IMR-90 (cell line): ENCODE measurements around the gene HHLA2. TPM values are rescaled to one million over a fixed set of nuclear protein-coding genes. Genes with fewer than 3 reads are reported as not detected.

Experiments
- ATAC-seq: fragments of 200-7000 bp; cut with Tn5 transposase; 2 replicates; pipeline ENCODE4 v1.9.1; 2020; ENCODE audit warnings: low read depth, mild to moderate bottlenecking, moderate library complexity
- BruUV-seq: library from RNA; stranded (reverse); fragments of 400-500 nt; replicated peaks from 2 replicates; lab custom pipeline; 2021; lab: Mats Ljungman, UMichigan
- CTCF ChIA-PET: fragments of 300-600 bp; formaldehyde crosslinking; extraction: SDS; loops from one replicate; lab custom pipeline; 2021; ENCODE audit warnings: antibody characterized with exemption; lab: Yijun Ruan, JAX
- POLR2A ChIA-PET: fragments of 300-600 bp; sonication (Branson Sonifier 250); formaldehyde crosslinking; loops from one replicate; lab custom pipeline; 2022; ENCODE audit warnings: antibody characterized with exemption; ENCODE audit not compliant: unreplicated experiment; lab: Charles Lee
- DNase-seq: peaks from one replicate; pipeline ENCODE4 v3.0.0; 2013
- H2AFZ ChIP-seq: replicated peaks from 2 replicates; pipeline ENCODE3; 2013; ENCODE audit warnings: low read length, mild to moderate bottlenecking; ENCODE audit not compliant: poor library complexity
- H2AK5ac ChIP-seq: 2 replicates; pipeline ENCODE4 v1.6.1; 2013; ENCODE audit warnings: low read depth, low read length, inconsistent platforms
- H2AK9ac ChIP-seq: replicated peaks from 2 replicates; pipeline ENCODE3; 2013; ENCODE audit warnings: mild to moderate bottlenecking, low read depth, low read length, moderate library complexity; ENCODE audit not compliant: poor library complexity
- H2BK120ac ChIP-seq: 2 replicates; pipeline ENCODE4 v1.6.1; 2013; ENCODE audit warnings: low read depth, low read length, inconsistent platforms
- H2BK15ac ChIP-seq: 3 replicates; pipeline ENCODE4 v1.6.1; 2013; ENCODE audit warnings: low read depth, low read length, inconsistent platforms
- H2BK20ac ChIP-seq: 2 replicates; pipeline ENCODE4 v1.6.1; 2013; ENCODE audit warnings: low read depth, mild to moderate bottlenecking, inconsistent platforms, low read length, moderate library complexity
- H2BK5ac ChIP-seq: 2 replicates; pipeline ENCODE4 v1.6.1; 2013; ENCODE audit warnings: mild to moderate bottlenecking, low read depth, low read length, inconsistent platforms; ENCODE audit not compliant: poor library complexity, severe bottlenecking
- H3K14ac ChIP-seq: replicated peaks from 2 replicates; pipeline ENCODE4 v1.6.1; 2013; ENCODE audit warnings: low read depth, low read length, inconsistent platforms
- H3K18ac ChIP-seq: 2 replicates; pipeline ENCODE4 v1.6.1; 2013; ENCODE audit warnings: low read depth, low read length, control low read depth
- H3K23ac ChIP-seq: 2 replicates; pipeline ENCODE4 v1.6.1; 2013; ENCODE audit warnings: low read depth, low read length, inconsistent platforms
- H3K27ac ChIP-seq: 2 replicates; pipeline ENCODE4 v1.5.1; 2013; ENCODE audit warnings: mild to moderate bottlenecking, control low read depth, low read length; ENCODE audit not compliant: insufficient read depth
- H3K27me3 ChIP-seq: 2 replicates; pipeline ENCODE4 v1.6.1; 2013; ENCODE audit warnings: low read length; ENCODE audit not compliant: control insufficient read depth, insufficient read depth
- H3K36me3 ChIP-seq: 2 replicates; pipeline ENCODE4 v1.6.1; 2013; ENCODE audit warnings: low read length, mixed read lengths; ENCODE audit not compliant: control insufficient read depth, insufficient read depth
- H3K4ac ChIP-seq: 2 replicates; pipeline ENCODE4 v1.6.1; 2013; ENCODE audit warnings: low read depth, low read length, inconsistent platforms
- H3K4me1 ChIP-seq: 2 replicates; pipeline ENCODE4 v1.6.1; 2013; ENCODE audit warnings: low read length, mixed read lengths; ENCODE audit not compliant: control insufficient read depth, insufficient read depth
- H3K4me2 ChIP-seq: 2 replicates; pipeline ENCODE4 v1.6.1; 2013; ENCODE audit warnings: low read depth, mild to moderate bottlenecking, control low read depth, low read length, moderate library complexity
- H3K4me3 ChIP-seq: 2 replicates; pipeline ENCODE4 v1.5.1; 2013; ENCODE audit warnings: low read depth, mild to moderate bottlenecking, control low read depth, low read length, moderate library complexity; ENCODE audit not compliant: insufficient read depth
- H3K56ac ChIP-seq: 2 replicates; pipeline ENCODE4 v1.6.1; 2013; ENCODE audit warnings: low read length, inconsistent platforms; ENCODE audit not compliant: insufficient read depth; ENCODE audit errors: extremely low read depth
- H3K79me1 ChIP-seq, 2 experiments: 2 replicates each; pipeline ENCODE4 v1.6.1; 2013; ENCODE audit warnings: low read length in 2 of 2, inconsistent platforms in 1 of 2, low read depth in 1 of 2
- H3K9ac ChIP-seq: 2 replicates; pipeline ENCODE4 v1.6.1; 2013; ENCODE audit warnings: low read depth, low read length, control low read depth
- H3K9me1 ChIP-seq: 2 replicates; pipeline ENCODE4 v1.6.1; 2013; ENCODE audit warnings: low read length, inconsistent platforms; ENCODE audit not compliant: insufficient read depth
- H3K9me3 ChIP-seq: 2 replicates; pipeline ENCODE4 v1.6.1; 2013; ENCODE audit warnings: low read length; ENCODE audit not compliant: control insufficient read depth, insufficient read depth
- H4K20me1 ChIP-seq: 2 replicates; pipeline ENCODE4 v1.6.1; 2013; ENCODE audit warnings: low read length, inconsistent platforms; ENCODE audit not compliant: insufficient read depth
- H4K5ac ChIP-seq: 2 replicates; pipeline ENCODE4 v1.6.1; 2013; ENCODE audit warnings: mild to moderate bottlenecking, low read depth, low read length, control low read depth
- H4K8ac ChIP-seq, 2 experiments: 2 replicates each; pipeline ENCODE4 v1.6.1; 2013; ENCODE audit warnings: low read depth in 2 of 2, low read length in 2 of 2, control low read depth in 1 of 2, inconsistent platforms in 1 of 2
- H4K91ac ChIP-seq: 2 replicates; pipeline ENCODE4 v1.6.1; 2013; ENCODE audit warnings: low read depth, low read length, inconsistent platforms; ENCODE audit not compliant: insufficient read depth
- BHLHE40 ChIP-seq: fragments of 150-350 bp; IDR thresholded peaks from 2 replicates; pipeline ENCODE4 v1.6.1; 2016; ENCODE audit warnings: mild to moderate bottlenecking, low read depth, low read length
- CEBPB ChIP-seq: IDR thresholded peaks from 2 replicates; pipeline ENCODE4 v1.6.1; 2012; ENCODE audit warnings: low read depth, low read length, improper control_type of control experiment
- CHD1 ChIP-seq: IDR thresholded peaks from 2 replicates; pipeline ENCODE4 v1.6.1; 2012; ENCODE audit warnings: low read depth, low read length, improper control_type of control experiment
- CTCF ChIP-seq: conservative IDR thresholded peaks from 2 replicates; pipeline ENCODE4 v1.5.1; 2012; ENCODE audit warnings: mild to moderate bottlenecking, low read depth, low read length, improper control_type of control experiment
- ELK1 ChIP-seq: fragments of 150-350 bp; IDR thresholded peaks from 2 replicates; pipeline ENCODE4 v1.6.1; 2016; ENCODE audit warnings: low read depth, mild to moderate bottlenecking, low read length, moderate library complexity, borderline replicate concordance
- FOS ChIP-seq: fragments of 150-350 bp; IDR thresholded peaks from 2 replicates; pipeline ENCODE4 v1.6.1; 2016; ENCODE audit warnings: low read depth, low read length
- MAZ ChIP-seq: IDR thresholded peaks from 2 replicates; pipeline ENCODE4 v1.6.1; 2012; ENCODE audit warnings: low read depth, mild to moderate bottlenecking, low read length, improper control_type of control experiment, moderate library complexity, borderline replicate concordance
- MXI1 ChIP-seq: IDR thresholded peaks from 2 replicates; pipeline ENCODE4 v1.6.1; 2012; ENCODE audit warnings: low read depth, mild to moderate bottlenecking, low read length, moderate library complexity, borderline replicate concordance
- NFE2L2 ChIP-seq: fragments of 150-350 bp; IDR thresholded peaks from 2 replicates; pipeline ENCODE4 v1.6.1; 2016; ENCODE audit warnings: low read depth, mild to moderate bottlenecking, low read length
- POLR2A ChIP-seq: IDR thresholded peaks from 2 replicates; pipeline ENCODE4 v1.6.1; 2012; ENCODE audit warnings: mild to moderate bottlenecking, low read depth, low read length
- RAD21 ChIP-seq: IDR thresholded peaks from 2 replicates; pipeline ENCODE4 v1.6.1; 2012; ENCODE audit warnings: low read length, improper control_type of control experiment
- RCOR1 ChIP-seq: IDR thresholded peaks from 2 replicates; pipeline ENCODE4 v1.6.1; 2012; ENCODE audit warnings: mild to moderate bottlenecking, low read length, improper control_type of control experiment; ENCODE audit not compliant: insufficient replicate concordance
- RFX5 ChIP-seq: IDR thresholded peaks from 2 replicates; pipeline ENCODE4 v1.8.0; 2012; ENCODE audit warnings: low read depth, mild to moderate bottlenecking, low read length, moderate library complexity
- SMC3 ChIP-seq: fragments of 150-350 bp; IDR thresholded peaks from 2 replicates; pipeline ENCODE4 v1.6.1; 2016; ENCODE audit warnings: low read depth, mild to moderate bottlenecking, antibody characterized with exemption, low read length, moderate library complexity
- USF2 ChIP-seq: fragments of 150-350 bp; IDR thresholded peaks from 2 replicates; pipeline ENCODE4 v1.6.1; 2017; ENCODE audit warnings: mild to moderate bottlenecking, antibody characterized with exemption, low read length, low read depth
- WGBS, 2 experiments: methylation state at CpG; one replicate each; pipeline versions ENCODE4 v1.1.5 to v1.1.7; 2013; ENCODE audit warnings: missing lambda C conversion rate in 2 of 2; ENCODE audit not compliant: insufficient read length in 1 of 2; ENCODE audit errors: extremely low coverage in 2 of 2; 5-methylcytosine and 5-hydroxymethylcytosine counted together
- dilution Hi-C: fragments of 300-500 bp; cut with HindIII; formaldehyde crosslinking; loops from one replicate; pipeline ENCODE4 v1.14.3; 2018; ENCODE audit warnings: low sequenced_read_pairs; ENCODE audit not compliant: unreplicated experiment
- in situ Hi-C: fragments of 300-500 bp; cut with MboI; formaldehyde crosslinking; loops from 3 replicates; pipeline ENCODE4 v1.14.3; 2019; ENCODE audit warnings: low sequenced_read_pairs, inconsistent platforms, mixed read lengths
- intact Hi-C: fragments of 100-400 bp; cut with micrococcal nuclease; formaldehyde crosslinking; loops from 2 replicates; pipeline ENCODE4 v1.10.0; 2022
- polyA plus RNA-seq, 3 experiments: library from polyadenylated mRNA; depleted of rRNA; stranded (reverse); fragments of >200 nt; gene quantifications; 2 replicates each; pipeline ENCODE4 v1.2.3, GENCODE V29; 2012; ENCODE audit warnings: low replicate concordance in 1 of 3
- total RNA-seq: library from RNA; depleted of rRNA; stranded (reverse); fragments of >200 nt; gene quantifications from 2 replicates; pipeline ENCODE4 v1.2.3, GENCODE V29; 2012

The HHLA2 gene
- total and polyA plus RNA-seq, 2 of the 4 experiments (the other 2 are of a cell fraction), result not detected

GRCh38 chr3:108416111-108416869 lies 119.9 kb downstream of the HHLA2 start:
- dilution Hi-C loops, result no loop called here
- Histone ChIP-seq H2BK120ac (no peak overlapping the region), H3K4ac (no peak overlapping the region), H3K4me2 (peak overlapping the region; percentile 61; the same call in 1 of the 2 replicates), H4K20me1 (no peaks in the 10 kb centered on the region), H3K56ac (no peak overlapping the region), H3K4me1 (peaks cover 1% of the 10 kb centered on the region; the same call in 1 of the 2 replicates), H2AK9ac (no peak overlapping the region), H3K14ac (no peak overlapping the region), H3K4me3 (no peak overlapping the region), H3K23ac (no peak overlapping the region), H3K9me3 (no peaks in the 10 kb centered on the region), H4K5ac (no peak overlapping the region), H4K91ac (no peak overlapping the region), H3K79me1 (no peaks in the 10 kb centered on the region), H2AK5ac (no peak overlapping the region), H2BK5ac (no peak overlapping the region), H3K27me3 (no peaks in the 10 kb centered on the region), H3K9ac (no peak overlapping the region), H3K27ac (no peak overlapping the region), H3K9me1 (no peaks in the 10 kb centered on the region), H3K18ac (no peak overlapping the region; the same call in 1 of the 2 replicates), H4K8ac (no peak overlapping the region), H2BK15ac (no peak overlapping the region), H2BK20ac (no peak overlapping the region), H2AFZ (no peak overlapping the region), H3K36me3 (no peaks in the 10 kb centered on the region)
- DNase-seq, result peak; percentile 41
- no TSS peak for BruUV-seq
- in situ Hi-C loops, result no loop called here
- ChIA-PET CTCF (no interaction called here), POLR2A (no interaction called here)
- TF ChIP-seq RAD21 (no peak), MAZ (no peak), RCOR1 (no peak), CTCF (no peak), NFE2L2 (no peak), FOS (no peak), RFX5 (no peak), CEBPB (no peak), BHLHE40 (no peak), USF2 (no peak), MXI1 (no peak), SMC3 (no peak), CHD1 (no peak), ELK1 (no peak), POLR2A (no peak)
- ATAC-seq, result no peak
- WGBS, 2 experiments, result no CpG with 5 or more reads among the region's 4 CpGs
- intact Hi-C loops, result no loop called here
